Lower leg skin (tissue), 4 donors: ENCODE data around the gene METTL16. TPM values are rescaled to one million over a fixed set of nuclear protein-coding genes. Genes with fewer than 3 reads are reported as not detected.

Experiments
- DNase-seq, 2 donors: peaks; one replicate each; pipeline ENCODE4 v3.0.0-alpha.2; 2019; ENCODE audit warnings: low spot score in 2 of 2
- H3K4me3 ChIP-seq: fragments of 200-600 bp; sonication (generic); 2 replicates; pipeline ENCODE4 v1.5.1; 2017; ENCODE audit warnings: mild to moderate bottlenecking, low read depth; ENCODE audit not compliant: poor library complexity, severe bottlenecking
- POLR2A ChIP-seq, 2 donors: fragments of 450-650 bp; IDR thresholded peaks; one replicate each; pipeline ENCODE4 v1.6.1; 2016 to 2017; ENCODE audit warnings: antibody characterized with exemption in 2 of 2, mild to moderate bottlenecking in 1 of 2, moderate library complexity in 1 of 2
- WGBS, 2 donors: methylation state at CpG; one replicate each; pipeline ENCODE4 v1.1.5; 2018; 5-methylcytosine and 5-hydroxymethylcytosine counted together
- intact Hi-C: fragments of 100-400 bp; cut with DNase I; formaldehyde crosslinking; loops from one replicate; pipeline ENCODE4 v1.15.0; 2023; ENCODE audit warnings: low total_unique reads
- total RNA-seq, 4 donors: library from RNA; depleted of rRNA; stranded (reverse); fragments of >200 nt; gene quantifications; one replicate each; pipeline ENCODE4 v1.1.0, GENCODE V29; 2016
- TF ChIP-seq, protein P1 (sequence below), 3 donors: fragments of 450-650 bp; IDR thresholded peaks; one replicate each; pipeline ENCODE4 v1.5.1; 2016; ENCODE audit warnings: antibody characterized with exemption in 3 of 3, mild to moderate bottlenecking in 3 of 3, moderate library complexity in 2 of 3

Gene METTL16
- total RNA-seq, 4 donors from 2014 or later: 17.7 to 47.4 (median 38.5) TPM

- no peak overlapping the region for H3K4me3 ChIP-seq
- TF ChIP-seq, protein P1, sequence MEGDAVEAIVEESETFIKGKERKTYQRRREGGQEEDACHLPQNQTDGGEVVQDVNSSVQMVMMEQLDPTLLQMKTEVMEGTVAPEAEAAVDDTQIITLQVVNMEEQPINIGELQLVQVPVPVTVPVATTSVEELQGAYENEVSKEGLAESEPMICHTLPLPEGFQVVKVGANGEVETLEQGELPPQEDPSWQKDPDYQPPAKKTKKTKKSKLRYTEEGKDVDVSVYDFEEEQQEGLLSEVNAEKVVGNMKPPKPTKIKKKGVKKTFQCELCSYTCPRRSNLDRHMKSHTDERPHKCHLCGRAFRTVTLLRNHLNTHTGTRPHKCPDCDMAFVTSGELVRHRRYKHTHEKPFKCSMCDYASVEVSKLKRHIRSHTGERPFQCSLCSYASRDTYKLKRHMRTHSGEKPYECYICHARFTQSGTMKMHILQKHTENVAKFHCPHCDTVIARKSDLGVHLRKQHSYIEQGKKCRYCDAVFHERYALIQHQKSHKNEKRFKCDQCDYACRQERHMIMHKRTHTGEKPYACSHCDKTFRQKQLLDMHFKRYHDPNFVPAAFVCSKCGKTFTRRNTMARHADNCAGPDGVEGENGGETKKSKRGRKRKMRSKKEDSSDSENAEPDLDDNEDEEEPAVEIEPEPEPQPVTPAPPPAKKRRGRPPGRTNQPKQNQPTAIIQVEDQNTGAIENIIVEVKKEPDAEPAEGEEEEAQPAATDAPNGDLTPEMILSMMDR (IDR thresholded peaks at IDR 0.05): no peak
- no peak for TF ChIP-seq POLR2A (IDR thresholded peaks at IDR 0.05)
- intact Hi-C loops: no loop called here
- DNase-seq: no peak
- WGBS, 2 donors: 78% methylated on average over 12 of the region's 12 CpGs
Measured at GRCh38 chr17:2420176-2420575, 91.5 kb downstream of the METTL16 start.

GRCh38 chr17:2419486-2419885 lies 92.2 kb downstream of the METTL16 start:
- intact Hi-C loops: no loop called here
- TF ChIP-seq, protein P1 (IDR thresholded peaks at IDR 0.05): no peak
- TF ChIP-seq POLR2A (IDR thresholded peaks at IDR 0.05): no peak
- no peak for DNase-seq
- H3K4me3 ChIP-seq: no peak overlapping the region
- WGBS, 2 donors: 89 to 93% methylated on average over 6 of the region's 6 CpGs

DNA sequence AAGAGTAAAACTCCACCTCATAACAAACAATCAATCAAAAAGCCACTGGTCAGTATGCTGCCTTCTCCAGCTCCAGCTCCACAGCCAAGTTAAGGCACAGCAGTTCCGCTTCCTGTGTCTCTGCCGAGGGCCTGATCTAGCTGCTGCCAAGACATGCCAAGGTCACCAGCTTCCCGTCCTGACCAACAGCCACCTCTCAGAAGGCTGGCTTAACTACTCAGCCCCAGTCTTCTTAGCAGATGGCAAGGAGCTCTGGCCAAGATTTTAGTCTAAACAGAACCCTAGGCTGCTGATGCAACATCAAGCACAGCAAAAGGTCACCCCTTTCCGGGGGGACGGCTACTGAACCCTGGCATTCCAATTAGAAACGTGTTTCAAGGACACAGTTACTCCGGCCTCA lies 93.1 kb downstream of the METTL16 start:
- no peak for DNase-seq
- no peak overlapping the region for H3K4me3 ChIP-seq
- intact Hi-C loops: no loop called here
- no peak for TF ChIP-seq POLR2A (IDR thresholded peaks at IDR 0.05)
- TF ChIP-seq, protein P1 (IDR thresholded peaks at IDR 0.05): no peak
- WGBS, 2 donors: 80 to 87% methylated on average over 7 of the region's 7 CpGs

- WGBS, 2 donors: 27% methylated on average over 19 of the region's 19 CpGs
- DNase-seq: peak; percentile 93 to 99
- H3K4me3 ChIP-seq: no peak overlapping the region
- intact Hi-C loops: no loop called here
- TF ChIP-seq, protein P1 (IDR thresholded peaks at IDR 0.05): peak in 1 of 3 donors; percentile 97
- TF ChIP-seq POLR2A (IDR thresholded peaks at IDR 0.05): no peak
Measured at GRCh38 chr17:2416010-2416734, 95.5 kb downstream of the METTL16 start.

GRCh38 chr17:2415081-2415480 lies 96.6 kb downstream of the METTL16 start:
- DNase-seq: no peak
- no peak overlapping the region for H3K4me3 ChIP-seq
- intact Hi-C loops: loop anchor here (2.0 kb wide), 1 partner anchor 34 kb away; no protein-coding TSS in a partner anchor
- TF ChIP-seq, protein P1 (IDR thresholded peaks at IDR 0.05): no peak
- no peak for TF ChIP-seq POLR2A (IDR thresholded peaks at IDR 0.05)
- 85 to 86% methylated on average over 9 of the region's 9 CpGs for WGBS, 2 donors
